Raji (cell line): ENCODE data around the gene SPDYE16.
A peak's percentile ranks its signal among the peaks of the same experiment; 100 is the strongest.
"Not testable (repeated sequence)": the region's sequence is repeated elsewhere in the genome, so short reads cannot be mapped to it uniquely, and the experiment has no call there.

Experiments
- POLR2A ChIP-seq: IDR thresholded peaks from 2 replicates; pipeline ENCODE4 v1.6.1; 2011; ENCODE audit warnings: low read depth, low read length, control low read depth; ENCODE audit not compliant: insufficient read depth

SPDYE16 gene, protein sequence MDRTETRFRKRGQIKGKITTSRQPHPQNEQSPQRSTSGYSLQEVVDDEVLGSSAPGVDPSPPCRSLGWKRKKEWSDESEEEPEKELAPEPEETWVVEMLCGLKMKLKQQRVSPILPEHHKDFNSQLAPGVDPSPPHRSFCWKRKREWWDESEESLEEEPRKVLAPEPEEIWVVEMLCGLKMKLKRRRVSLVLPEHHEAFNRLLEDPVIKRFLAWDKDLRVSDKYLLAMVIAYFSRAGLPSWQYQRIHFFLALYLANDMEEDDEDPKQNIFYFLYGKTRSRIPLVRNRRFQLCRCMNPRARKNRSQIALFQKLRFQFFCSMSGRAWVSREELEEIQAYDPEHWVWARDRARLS

DNA sequence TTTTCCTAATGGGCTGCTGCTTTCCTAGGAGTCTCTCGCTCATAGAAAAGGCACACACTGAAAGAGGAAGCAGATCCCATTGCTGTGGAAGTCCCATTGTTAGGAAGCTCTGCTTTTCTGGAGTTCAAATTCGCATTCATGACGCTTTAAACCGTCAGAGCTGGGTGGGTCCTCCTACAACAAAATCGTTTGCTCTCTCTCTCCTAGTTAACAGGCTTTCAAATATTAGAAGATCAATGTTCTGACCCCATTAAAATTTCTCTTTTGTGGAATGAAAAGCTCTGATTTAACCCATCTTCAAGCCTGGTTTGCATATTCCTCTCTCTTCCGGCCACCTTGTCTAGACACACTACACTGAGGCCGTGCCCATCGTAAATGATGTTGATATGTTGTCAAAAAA lies at the start of gene SPDYE16:
SPDYE16 (minus strand) TSS at position 101 of the 400 bp plus-strand sequence. CDS start 1,838 bp downstream, outside the sequence.
- not testable (repeated sequence) for TF ChIP-seq POLR2A

DNA sequence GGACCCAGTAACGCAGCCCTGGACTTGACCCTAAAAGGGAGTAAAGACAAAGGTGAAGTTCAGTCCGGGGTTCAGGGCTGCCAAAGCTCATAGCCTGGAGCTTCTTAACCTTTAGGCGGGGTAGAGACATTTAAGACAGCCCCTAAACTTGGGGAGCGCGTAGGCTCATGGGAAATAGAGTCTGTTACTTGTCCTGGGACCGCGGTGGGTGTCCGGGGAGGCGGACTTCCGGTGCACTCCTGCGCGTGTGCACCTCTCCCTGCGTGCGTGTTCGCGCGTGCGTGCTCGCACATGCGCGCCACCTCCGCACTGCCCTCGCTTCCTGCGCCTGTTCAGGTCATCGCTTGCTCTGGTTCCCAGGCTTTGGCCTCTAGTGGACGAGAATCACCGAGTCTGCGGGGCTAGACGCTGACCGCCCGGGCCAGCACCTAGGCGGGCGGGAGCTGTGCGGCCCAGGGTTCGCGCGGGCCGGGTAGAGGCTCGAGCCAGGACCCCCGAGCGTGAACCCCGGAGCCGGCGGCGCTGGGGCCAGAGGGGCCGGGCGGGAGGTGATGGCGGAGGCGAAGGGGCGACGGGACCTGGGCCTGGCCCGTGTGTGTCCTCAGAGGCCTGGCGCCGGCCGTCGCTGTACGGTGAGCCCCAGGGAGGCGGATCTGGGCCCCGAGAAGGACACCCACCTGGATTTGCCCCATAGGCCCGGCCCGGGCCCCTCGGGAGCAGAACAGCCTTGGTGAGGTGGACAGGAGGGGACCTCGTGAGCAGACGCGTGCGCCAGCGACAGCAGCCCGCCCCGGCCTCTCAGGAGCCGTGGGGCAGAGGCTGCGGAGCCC lies 6.1 kb upstream of the SPDYE16 start:
- peak; percentile 81 for TF ChIP-seq POLR2A

DNA sequence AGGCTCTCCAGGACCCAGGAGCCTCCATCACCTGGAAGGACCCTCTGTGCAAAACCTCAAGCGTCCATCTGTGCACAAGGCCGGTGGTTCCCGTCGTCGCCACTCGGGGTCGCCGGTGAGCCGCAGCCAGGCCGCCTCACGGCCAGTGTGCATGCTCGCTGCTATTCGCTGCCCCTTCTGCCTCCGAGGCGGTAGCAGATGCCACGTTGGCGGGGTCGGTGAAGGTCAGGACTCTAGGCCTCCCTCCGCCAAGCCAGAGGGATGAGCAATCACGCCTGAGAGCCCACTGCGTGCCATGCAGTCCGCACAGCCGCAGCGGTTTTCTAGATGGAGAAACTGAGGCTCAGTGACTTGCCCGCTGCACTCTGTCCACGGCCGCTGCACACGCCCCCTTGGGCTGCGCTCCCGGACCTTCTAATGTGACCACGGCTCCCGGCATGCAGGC lies 27.1 kb downstream of the SPDYE16 start:
- no peak for TF ChIP-seq POLR2A

DNA sequence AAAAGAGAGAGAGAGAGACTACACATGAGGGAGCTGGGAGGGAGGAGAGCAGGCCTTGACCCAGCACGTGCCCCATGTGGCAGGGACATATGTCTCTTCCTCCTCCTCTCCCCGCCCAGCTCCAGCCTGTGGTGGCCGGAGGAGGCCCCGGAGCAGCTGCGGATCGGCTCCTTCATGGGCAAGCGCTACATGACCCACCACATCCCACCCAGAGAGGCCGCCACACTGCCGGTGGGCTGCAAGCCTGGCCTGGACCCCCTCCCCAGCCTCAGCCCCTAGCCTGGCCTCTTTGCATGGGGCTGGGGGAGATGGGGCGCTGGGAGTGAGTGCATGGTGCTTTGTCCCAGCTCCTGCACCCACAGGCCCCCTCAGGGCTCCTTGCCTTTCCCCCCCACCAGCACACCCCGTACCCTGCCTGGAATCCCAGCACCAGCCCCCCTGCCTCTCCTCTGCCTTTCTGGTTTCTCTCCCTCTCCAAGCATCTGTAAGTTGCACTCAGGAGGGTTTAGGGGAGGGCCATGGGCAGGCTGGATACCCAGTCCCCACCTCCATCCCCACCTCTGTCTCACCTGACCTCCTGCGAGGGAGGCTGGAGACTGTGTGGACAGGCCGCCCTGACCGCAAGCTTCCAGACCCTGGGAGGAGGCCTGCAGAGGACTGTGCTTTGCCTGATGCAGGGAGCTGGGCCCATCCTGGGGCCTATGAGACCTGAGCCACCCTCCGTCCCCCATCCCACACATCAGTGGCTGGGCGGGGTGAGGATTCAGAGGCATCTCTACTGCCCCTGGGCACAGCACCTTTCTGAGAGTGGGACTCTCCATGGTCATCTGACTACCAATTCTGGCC lies 27.9 kb downstream of the SPDYE16 start:
- TF ChIP-seq POLR2A = no peak

DNA sequence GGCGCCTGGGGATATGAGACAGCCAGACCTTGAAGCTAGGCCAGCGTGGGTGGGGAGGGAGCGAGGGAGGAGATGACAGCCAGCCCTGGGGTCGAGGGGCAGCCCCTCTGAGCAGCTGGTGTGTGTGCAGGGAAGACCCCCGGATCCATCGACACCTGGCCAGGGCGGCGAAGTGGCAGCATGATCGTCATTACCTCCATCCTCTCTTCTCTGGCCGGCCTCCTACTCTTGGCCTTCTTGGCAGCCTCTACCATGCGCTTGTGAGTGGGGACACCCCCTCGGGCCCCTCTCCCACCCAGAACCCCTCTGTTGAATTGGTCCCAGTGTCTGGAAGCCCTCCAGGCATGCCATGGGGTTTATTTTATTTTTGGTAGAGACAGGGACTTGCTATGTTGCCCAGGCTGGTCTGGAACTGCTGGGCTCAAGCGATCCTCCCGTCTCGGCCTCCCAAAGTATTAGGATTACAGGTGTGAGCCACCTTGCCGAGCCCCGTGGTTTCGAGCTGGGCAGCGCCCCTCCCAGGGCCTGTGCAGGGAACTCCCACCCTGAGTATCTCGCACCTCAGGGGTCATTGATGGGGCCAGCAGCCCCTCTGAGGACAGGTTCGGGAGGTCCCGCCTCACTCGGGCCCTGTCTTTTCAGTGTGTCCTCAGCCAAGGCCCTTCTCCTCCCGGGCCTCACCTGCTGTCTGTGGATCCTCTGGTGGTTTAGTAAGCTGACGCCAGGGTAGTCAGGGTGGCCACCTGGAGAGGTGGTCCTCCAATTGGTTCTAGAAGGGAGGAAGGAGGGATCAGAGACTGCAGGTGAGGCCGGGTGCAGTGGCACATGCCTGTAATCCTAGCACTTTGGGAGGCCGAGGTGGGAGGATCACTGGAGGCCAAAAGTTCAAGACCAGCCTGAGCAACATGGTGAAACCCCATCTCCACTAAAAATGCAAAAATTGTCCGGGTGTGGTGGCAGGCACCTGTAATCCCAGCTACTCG lies 29.0 kb downstream of the SPDYE16 start:
- TF ChIP-seq POLR2A = no peak

DNA sequence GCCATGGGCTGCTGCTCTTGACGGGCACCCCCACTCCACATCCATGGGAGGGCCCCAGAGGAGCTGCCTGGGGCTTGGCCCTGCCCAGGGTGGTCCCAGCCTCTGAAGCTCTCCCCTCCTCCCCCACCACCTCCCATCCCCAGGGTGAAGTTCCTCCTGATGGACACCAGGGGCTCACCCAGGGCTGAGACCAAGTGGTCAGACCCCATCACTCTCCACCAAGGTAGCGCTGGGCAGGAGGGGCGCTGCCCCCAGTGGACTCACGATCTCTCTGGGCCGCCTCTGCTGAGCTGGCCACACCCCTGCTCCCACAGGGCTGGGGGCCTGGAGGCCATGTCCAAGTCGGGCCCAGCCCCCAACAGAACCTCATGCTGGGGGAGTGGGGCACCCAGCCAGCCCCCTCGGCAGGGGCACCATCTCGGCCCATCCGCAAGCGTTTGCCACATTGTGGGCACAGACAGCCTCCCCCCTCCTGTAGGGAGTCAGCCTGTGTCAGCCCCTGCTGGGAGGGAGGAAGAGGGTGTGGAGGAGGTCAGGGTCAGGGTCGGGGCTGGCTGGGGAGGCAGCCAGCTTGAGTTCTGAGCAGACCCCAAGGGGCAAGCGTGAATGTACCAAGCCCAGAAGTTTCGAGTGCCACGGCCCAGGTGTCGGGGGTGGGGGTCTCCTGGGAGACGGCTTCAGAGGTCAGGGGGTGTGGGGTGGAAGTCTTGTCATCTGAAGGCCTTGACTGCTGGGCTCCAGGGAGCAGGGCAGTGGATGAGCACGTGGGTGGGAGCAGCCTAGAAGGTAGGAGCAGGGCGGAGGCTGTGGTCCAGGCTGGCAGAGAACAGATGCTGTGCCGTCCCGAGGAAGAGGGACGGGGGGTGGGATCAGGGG lies 29.9 kb downstream of the SPDYE16 start:
- TF ChIP-seq POLR2A = no peak

DNA sequence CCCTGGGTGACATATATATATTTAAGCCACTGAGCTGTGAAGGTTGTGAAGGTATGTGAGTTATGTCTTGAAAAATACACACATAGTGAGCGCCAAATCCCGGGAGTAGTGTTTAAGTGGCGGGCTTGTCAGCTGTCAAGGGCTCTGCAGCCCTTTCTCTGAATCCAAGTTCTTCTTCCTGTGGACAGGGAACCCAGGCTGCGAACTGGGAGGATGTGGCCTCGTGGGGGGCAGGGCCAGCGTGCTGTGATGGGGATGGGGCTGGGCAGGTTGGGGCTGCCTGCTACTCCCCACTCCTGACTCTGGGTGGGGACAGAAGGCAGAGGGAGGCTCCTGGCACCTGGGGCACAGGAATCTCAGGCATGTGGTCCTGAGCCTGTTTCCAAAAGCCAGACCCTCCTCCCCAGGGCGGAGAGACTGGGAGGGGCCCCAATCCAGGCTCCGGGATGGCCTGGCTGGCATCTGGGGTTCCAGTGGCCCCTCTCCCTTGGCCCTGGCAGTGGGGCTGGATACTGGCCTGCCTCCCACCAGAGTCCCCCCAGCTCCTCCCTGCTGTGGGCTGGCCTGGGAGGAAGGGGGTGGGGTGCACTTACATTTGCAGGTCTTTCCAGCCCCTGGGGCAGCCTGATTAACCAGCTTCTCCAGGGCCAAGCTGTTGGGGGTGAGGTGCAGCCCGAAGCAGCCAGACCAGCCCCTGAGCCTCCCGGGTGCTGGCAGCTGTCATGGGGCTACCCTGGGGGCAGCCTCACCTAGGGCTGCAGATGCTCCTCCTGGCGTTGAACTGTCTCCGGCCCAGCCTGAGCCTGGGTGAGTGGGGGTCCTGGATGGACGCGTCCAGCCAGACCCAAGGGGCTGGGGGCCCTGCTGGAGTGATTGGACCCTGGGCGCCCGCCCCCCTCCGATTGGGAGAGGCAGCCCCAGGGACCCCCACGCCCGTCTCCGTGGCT lies 32.9 kb downstream of the SPDYE16 start, which contains the start of gene UPK3B:
UPK3B (plus strand) TSS at position 622 of the 947 bp plus-strand sequence; CDS start at position 723, 101 bp downstream.
- TF ChIP-seq POLR2A = no peak

DNA sequence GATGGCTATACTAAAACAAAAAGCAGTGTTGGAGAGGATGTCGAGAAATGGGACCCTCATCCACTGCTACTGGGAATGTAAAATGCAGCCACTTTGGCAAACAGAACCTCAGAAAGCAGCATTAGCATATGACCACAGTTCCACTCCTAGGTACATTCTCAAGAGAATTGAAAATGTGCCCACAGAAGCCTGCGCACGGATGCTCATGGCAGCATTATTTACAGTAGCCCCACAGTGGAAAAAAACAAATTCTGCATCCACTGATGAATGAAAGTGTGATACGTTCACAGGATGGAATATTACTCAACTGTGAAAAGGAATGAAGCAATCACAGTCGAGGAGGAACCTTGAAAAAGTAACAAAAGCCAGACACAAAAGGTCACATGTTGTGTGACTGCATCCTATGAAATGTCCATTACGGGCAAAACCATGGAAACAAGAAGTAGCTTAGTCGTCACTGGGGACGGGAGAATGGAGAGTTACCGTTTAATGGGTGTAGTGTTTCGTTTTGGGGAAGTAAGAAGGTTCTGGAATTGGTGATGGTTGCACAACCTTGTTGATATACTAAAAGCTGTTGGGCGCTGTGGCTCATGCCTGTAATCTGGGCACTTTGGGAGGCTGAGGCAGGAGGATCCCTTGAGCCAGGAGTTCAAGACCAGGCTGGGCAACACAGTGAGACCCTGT lies 35.2 kb downstream of the SPDYE16 start:
- TF ChIP-seq POLR2A = no peak

DNA sequence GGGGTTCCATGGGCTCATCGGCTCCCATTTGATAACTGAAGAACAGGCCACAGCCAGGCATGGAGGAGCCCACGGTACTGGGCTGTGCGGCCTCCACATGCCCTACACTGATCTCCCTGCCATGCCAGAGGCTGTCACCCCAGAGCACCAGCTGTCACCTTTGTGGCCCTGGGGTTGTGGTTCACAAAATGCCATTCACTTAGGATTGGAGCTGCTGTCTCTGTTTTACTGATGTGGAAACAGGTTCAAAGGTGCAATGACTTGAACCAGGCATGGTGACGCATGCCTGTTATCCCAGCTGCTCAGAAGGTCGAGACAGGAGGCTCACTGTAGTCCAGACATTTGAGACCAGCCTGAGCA lies 37.0 kb downstream of the SPDYE16 start:
- TF ChIP-seq POLR2A = no peak

DNA sequence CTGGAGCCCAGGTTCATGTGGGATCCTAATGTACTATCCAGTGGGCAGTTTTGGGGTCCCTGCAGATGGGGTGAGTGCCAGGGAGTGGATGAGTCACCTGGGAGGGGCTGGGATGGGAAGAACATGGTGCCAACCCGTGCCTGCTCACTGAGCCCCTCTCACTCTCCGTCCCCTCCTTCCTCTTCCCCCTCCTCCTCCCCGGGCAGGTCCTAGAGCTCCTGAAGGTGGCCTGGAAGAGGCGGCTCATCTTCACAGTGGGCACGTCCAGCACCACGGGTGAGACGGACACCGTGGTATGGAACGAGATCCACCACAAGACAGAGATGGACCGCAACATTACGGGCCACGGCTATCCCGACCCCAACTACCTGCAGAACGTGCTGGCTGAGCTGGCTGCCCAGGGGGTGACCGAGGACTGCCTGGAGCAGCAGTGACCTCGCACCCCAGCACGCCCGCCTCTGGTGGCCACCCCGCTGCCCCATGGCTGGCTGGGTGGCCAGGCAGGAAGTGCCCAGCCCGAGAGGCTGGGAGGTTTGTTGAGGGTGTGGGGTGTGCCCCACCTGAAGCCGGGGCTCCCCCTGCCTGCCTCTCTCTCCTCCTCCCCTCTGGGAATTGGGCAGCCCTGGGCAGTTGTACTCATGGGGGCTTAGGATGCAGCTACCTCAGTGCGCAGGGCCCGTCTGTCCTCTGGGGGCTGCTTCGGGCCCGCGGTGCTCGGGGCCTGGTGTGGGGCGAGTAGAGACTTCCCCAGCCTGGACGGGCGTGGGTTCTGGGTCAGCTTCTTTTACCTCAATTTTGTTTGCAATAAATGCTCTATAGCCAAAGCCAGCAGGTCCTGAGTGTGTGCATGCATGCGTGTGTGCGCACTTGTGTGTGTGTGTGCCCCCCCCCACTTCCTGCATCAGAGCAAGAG lies 37.7 kb downstream of the SPDYE16 start:
- no peak for TF ChIP-seq POLR2A
